Activated T-cell treated with anti-CD3 and anti-CD28 coated beads, Interleukin-2, amount 50 U/mL, for 48 hours (primary cell): Measurements from ENCODE around the gene ABHD10.
"Not testable (repeated sequence)": the region's sequence is repeated elsewhere in the genome, so short reads cannot be mapped to it uniquely, and the experiment has no call there.

Experiments used
- DNase-seq, 2 experiments: peaks; one replicate each; pipeline ENCODE4 v3.0.0-alpha.2; 2020

ABHD10 gene

DNA sequence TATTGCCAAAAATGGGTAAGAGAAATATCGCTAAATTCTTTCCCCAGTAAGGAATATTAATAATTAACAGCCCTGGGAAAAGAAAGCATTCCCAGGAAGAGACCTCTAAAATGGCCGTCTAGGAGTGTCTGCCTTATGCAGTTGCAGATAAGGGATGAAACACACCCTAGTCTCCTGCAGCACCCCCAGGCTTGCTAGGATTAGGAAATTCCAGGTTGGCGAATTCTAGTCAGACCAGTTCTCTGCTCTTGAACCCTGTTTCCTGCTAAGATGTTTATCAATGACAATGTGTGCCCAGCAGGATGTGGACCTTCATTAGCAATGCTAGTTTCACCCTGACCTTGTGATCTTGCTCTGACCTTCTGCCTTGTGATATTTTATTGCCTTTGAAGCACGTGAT lies 58.4 kb downstream of the ABHD10 start:
- DNase-seq, result not testable (repeated sequence)

DNA sequence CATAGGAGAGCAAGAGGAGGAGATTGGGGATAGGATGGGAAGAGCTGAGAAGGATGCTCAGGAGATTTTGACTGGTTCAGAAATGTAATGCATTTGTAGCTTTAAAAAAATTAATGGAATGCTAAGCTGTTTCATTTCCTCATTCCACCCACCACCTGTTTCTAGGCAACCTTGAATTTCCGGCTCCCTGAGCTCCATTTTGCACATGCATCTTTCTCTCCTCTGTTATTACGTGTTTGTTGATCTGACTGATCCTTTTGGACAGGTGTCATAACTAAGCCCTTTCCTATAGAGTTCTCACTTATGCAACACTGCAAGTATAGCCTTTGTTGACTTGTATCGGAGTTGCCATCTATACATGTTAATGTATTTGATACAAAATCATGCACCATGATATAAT lies 60.0 kb downstream of the ABHD10 start:
- no peak for DNase-seq

DNA sequence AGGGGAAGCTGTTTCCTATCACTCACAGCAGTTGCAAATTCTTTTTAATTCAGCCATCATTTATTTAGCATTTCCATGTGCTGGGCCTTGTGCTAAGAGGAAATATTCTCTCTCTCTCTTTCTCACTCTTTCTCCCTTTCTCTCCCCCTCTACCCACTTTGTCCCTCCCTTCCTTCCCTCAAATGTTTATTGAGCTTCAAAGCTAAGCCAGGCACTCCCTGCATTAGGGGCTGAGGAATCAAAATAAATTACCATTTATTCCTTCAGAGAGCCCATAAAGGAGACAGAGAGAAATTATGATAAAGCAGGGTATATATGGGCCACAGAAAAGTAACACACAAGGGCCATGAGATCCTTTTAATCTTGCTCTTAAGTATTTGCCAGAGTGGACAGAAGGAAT lies 62.5 kb downstream of the ABHD10 start:
- no peak for DNase-seq

DNA sequence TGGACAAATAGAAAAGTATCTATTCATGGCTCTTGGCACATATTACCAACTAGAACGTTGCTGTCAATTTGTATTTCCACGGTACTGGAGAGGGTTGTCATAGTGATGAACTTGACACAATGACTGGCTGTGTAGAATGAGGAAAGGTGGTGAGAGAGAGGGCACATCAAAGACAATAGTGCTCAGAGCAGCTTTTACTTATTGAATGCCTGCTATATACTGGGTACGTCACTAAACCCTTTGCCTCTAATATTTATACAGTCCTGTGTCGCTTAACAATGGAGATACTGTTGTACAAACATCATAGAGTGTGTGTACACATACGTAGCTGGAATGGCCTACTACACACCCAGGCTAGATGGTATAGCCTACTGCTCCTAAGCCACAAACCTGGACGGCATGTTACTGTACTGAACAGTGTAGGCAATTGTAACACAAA lies 64.0 kb downstream of the ABHD10 start:
- DNase-seq, result no peak
